HCT116 (cell line): ENCODE data around the gene GPATCH8. TPM values are rescaled to one million over a fixed set of nuclear protein-coding genes. Genes with fewer than 3 reads are reported as not detected.

ENCODE experiments used
- ATAC-seq: fragments of 200-7000 bp; cut with Tn5 transposase; 2 replicates; pipeline ENCODE4 v1.9.1; 2020; ENCODE audit warnings: mild to moderate bottlenecking, moderate library complexity
- BruUV-seq: library from RNA; stranded (reverse); fragments of 400-500 nt; replicated peaks from 2 replicates; lab custom pipeline; 2021; lab: Mats Ljungman, UMichigan
- CTCF ChIA-PET: fragments of 300-600 bp; sonication (Branson Sonifier 250); formaldehyde crosslinking; loops from one replicate; lab custom pipeline; 2021; ENCODE audit warnings: antibody characterized with exemption; lab: Charles Lee
- POLR2A ChIA-PET: fragments of 300-600, 350-600 bp; sonication (Branson Sonifier 250); formaldehyde crosslinking; loops from one replicate; lab custom pipeline; 2021; ENCODE audit warnings: antibody characterized with exemption; lab: Charles Lee
- RAD21 ChIA-PET, 2 experiments: fragments of 300-600 bp; sonication (Branson Sonifier 250); formaldehyde crosslinking; loops; one replicate each; lab custom pipeline; 2023; ENCODE audit warnings: low total read pairs in 2 of 2; ENCODE audit not compliant: uncharacterized antibody in 2 of 2, unreplicated experiment in 2 of 2, low non-redundant PET in 1 of 2; lab: Charles Lee
- DNase-seq: peaks from one replicate; pipeline ENCODE4 v3.0.0-alpha.2; 2010; ENCODE audit warnings: low read depth, low spot score
- H2AFZ ChIP-seq: fragments of 200-600 bp; shearing (Covaris generic), sonication (generic); 2 replicates; pipeline ENCODE4 v1.6.1; 2017; ENCODE audit warnings: low read depth, mixed run types, mixed read lengths, antibody characterized with exemption, low read length; ENCODE audit not compliant: poor library complexity, severe bottlenecking
- H3K27ac ChIP-seq: 2 replicates; pipeline ENCODE4 v1.5.1; 2012; ENCODE audit warnings: low read depth, low read length
- H3K27me3 ChIP-seq: fragments of 200-600 bp; sonication (generic); 2 replicates; pipeline ENCODE4 v1.6.1; 2016; ENCODE audit warnings: mixed run types, low read length, mixed read lengths; ENCODE audit not compliant: insufficient read depth
- H3K36me3 ChIP-seq, 2 experiments: fragments of 200-500 bp in 1 of 2; fragments of 200-600 bp in 1 of 2; sonication (Bioruptor generic) in 1 of 2; sonication (generic) in 1 of 2; 2 replicates each; pipeline versions ENCODE4 v1.5.1 to v1.6.1; 2014 to 2016; ENCODE audit warnings: low read length in 2 of 2, inconsistent platforms in 1 of 2, mixed read lengths in 1 of 2, mixed run types in 1 of 2; ENCODE audit not compliant: insufficient read depth in 2 of 2, control insufficient read depth in 1 of 2
- H3K4me1 ChIP-seq, 2 experiments: fragments of 200-600 bp in 1 of 2; sonication (generic) in 1 of 2; 2 replicates each; pipeline versions ENCODE4 v1.5.1 to v1.6.1; 2012 to 2017; ENCODE audit warnings: low read length in 2 of 2, inconsistent platforms in 1 of 2, mild to moderate bottlenecking in 1 of 2, mixed read lengths in 1 of 2, mixed run types in 1 of 2, moderate library complexity in 1 of 2; ENCODE audit not compliant: insufficient read depth in 2 of 2, control insufficient read depth in 1 of 2
- H3K4me2 ChIP-seq: fragments of 200-600 bp; sonication (generic); 2 replicates; pipeline ENCODE4 v1.6.1; 2017; ENCODE audit warnings: mixed run types, low read length, mixed read lengths
- H3K4me3 ChIP-seq, 2 experiments: fragments of 200-600 bp in 1 of 2; sonication (generic) in 1 of 2; replicated peaks in 1 of 2; 2 replicates each; pipeline ENCODE4 v1.5.1; 2011 to 2016; ENCODE audit warnings: low read length in 2 of 2, control low read depth in 1 of 2, low read depth in 1 of 2, mild to moderate bottlenecking in 1 of 2, mixed read lengths in 1 of 2, mixed run types in 1 of 2
- H3K79me2 ChIP-seq: fragments of 200-600 bp; sonication (generic); 2 replicates; pipeline ENCODE4 v1.6.1; 2017; ENCODE audit warnings: mild to moderate bottlenecking, mixed run types, low read length, moderate library complexity, mixed read lengths; ENCODE audit not compliant: insufficient read depth
- H3K9ac ChIP-seq: fragments of 200-600 bp; sonication (generic); 2 replicates; pipeline ENCODE4 v1.6.1; 2016; ENCODE audit warnings: low read length, mixed read lengths
- H3K9me2 ChIP-seq: fragments of 200-600 bp; sonication (generic), shearing (Covaris generic); 2 replicates; pipeline ENCODE4 v1.6.1; 2017; ENCODE audit warnings: mixed run types, mild to moderate bottlenecking, moderate library complexity; ENCODE audit not compliant: insufficient read depth
- H3K9me3 ChIP-seq, 2 experiments: fragments of 200-500 bp in 1 of 2; fragments of 200-600 bp in 1 of 2; sonication (Bioruptor generic) in 1 of 2; sonication (generic) in 1 of 2; 2 replicates each; pipeline ENCODE4 v1.6.1; 2014 to 2017; ENCODE audit warnings: low read length in 2 of 2, mixed read lengths in 2 of 2, inconsistent platforms in 1 of 2, low read depth in 1 of 2, mild to moderate bottlenecking in 1 of 2, mixed run types in 1 of 2, moderate library complexity in 1 of 2; ENCODE audit not compliant: control insufficient read depth in 1 of 2, insufficient read depth in 1 of 2
- H4K20me1 ChIP-seq: fragments of 200-600 bp; sonication (generic), shearing (Covaris generic); 2 replicates; pipeline ENCODE4 v1.6.1; 2017; ENCODE audit warnings: mixed run types, mild to moderate bottlenecking, moderate library complexity; ENCODE audit not compliant: insufficient read depth
- CEBPB ChIP-seq: IDR thresholded peaks from 2 replicates; pipeline ENCODE4 v1.6.1; 2012; ENCODE audit warnings: low read depth
- RAD21 ChIP-seq: IDR thresholded peaks from 2 replicates; pipeline ENCODE4 v1.6.1; 2012; ENCODE audit warnings: low read depth, mild to moderate bottlenecking
- YY1 ChIP-seq: IDR thresholded peaks from 2 replicates; pipeline ENCODE4 v1.6.1; 2011; ENCODE audit warnings: low read length, low read depth, moderate library complexity, mild to moderate bottlenecking; ENCODE audit not compliant: insufficient replicate concordance; ENCODE audit errors: extremely low read depth
- intact Hi-C: fragments of 100-400 bp; cut with micrococcal nuclease; formaldehyde crosslinking; loops from 2 replicates; pipeline ENCODE4 v1.10.0; 2022
- total RNA-seq: library from RNA; stranded (reverse); gene quantifications from one replicate; pipeline ENCODE4 v1.2.1, GENCODE V29; 2021; ENCODE audit not compliant: unreplicated experiment
- TF ChIP-seq, protein P1 (sequence below), 3 experiments: fragments of 200-600 bp in 1 of 3; sonication (generic) in 1 of 3; IDR thresholded peaks in 2 of 3; conservative IDR thresholded peaks in 1 of 3; 2 replicates each; pipeline ENCODE4 v1.5.1; 2012 to 2017; ENCODE audit warnings: low read depth in 2 of 3, low read length in 2 of 3, antibody characterized with exemption in 1 of 3, borderline replicate concordance in 1 of 3, control low read depth in 1 of 3, mild to moderate bottlenecking in 1 of 3, mixed read lengths in 1 of 3, mixed run types in 1 of 3, moderate library complexity in 1 of 3; ENCODE audit not compliant: insufficient read depth in 1 of 3
- TF ChIP-seq, protein P2 (sequence below): IDR thresholded peaks from 2 replicates; pipeline ENCODE4 v1.6.1; 2012; ENCODE audit warnings: low read depth

Gene GPATCH8
- total RNA-seq, 1 experiment from 2014 or later, result 28.7 TPM

DNA sequence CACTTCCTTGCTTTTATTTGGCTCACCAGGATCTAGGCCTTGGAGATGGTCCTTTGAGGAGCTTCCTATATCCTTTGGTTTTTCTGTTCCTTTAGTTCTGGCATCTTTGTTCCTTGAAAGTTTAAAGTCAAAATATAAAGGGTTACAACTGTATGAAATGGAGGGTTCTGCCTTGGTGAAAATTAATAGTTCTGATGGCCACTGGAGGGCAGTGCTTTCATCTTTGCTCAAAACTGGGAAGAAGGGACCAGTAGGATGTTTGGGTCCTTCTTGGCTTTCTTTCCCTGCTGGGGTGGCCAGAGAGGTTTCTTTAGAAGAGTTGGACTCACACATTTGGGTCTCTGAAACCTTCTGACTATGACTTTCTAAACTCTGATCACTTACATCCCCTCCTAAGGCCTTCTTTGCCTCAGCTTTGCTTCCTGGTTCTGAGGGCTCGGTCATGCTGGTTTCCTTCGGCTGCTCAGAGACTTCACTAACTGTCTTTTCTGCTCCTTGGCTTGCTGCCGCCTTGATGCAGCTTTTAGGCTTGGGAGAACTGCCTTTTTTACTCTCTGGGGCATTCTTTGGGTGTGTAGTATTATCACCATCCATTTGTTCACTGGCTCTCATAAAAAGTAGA is 102.9 kb downstream of the GPATCH8 start:
- H3K9me3 ChIP-seq, result no peaks in the 10 kb centered on the region
- RAD21 ChIA-PET, result no interaction called here
- POLR2A ChIA-PET, result no interaction called here
- ATAC-seq (peak; percentile 74; the same call in 1 of the 2 replicates), DNase-seq (peak; percentile 12)
- BruUV-seq, result no TSS peak
- H3K27ac ChIP-seq, result no peak overlapping the region
- H3K4me2 ChIP-seq, result no peak overlapping the region
- TF ChIP-seq, protein P1, sequence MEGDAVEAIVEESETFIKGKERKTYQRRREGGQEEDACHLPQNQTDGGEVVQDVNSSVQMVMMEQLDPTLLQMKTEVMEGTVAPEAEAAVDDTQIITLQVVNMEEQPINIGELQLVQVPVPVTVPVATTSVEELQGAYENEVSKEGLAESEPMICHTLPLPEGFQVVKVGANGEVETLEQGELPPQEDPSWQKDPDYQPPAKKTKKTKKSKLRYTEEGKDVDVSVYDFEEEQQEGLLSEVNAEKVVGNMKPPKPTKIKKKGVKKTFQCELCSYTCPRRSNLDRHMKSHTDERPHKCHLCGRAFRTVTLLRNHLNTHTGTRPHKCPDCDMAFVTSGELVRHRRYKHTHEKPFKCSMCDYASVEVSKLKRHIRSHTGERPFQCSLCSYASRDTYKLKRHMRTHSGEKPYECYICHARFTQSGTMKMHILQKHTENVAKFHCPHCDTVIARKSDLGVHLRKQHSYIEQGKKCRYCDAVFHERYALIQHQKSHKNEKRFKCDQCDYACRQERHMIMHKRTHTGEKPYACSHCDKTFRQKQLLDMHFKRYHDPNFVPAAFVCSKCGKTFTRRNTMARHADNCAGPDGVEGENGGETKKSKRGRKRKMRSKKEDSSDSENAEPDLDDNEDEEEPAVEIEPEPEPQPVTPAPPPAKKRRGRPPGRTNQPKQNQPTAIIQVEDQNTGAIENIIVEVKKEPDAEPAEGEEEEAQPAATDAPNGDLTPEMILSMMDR (IDR thresholded peaks at IDR 0.05 in 2 of 3, conservative IDR thresholded peaks at IDR 0.05 in 1 of 3; ENCODE audit: borderline replicate concordance in 1 of 3, insufficient read depth in 1 of 3, low read depth in 2 of 3, low read length in 2 of 3), result peak; percentile 50 to 59 (median 53); a peak in 5 of 6 replicates
- TF ChIP-seq YY1 (no peak), CEBPB (no peak), RAD21 (peak; percentile 65)
- TF ChIP-seq, protein P2, sequence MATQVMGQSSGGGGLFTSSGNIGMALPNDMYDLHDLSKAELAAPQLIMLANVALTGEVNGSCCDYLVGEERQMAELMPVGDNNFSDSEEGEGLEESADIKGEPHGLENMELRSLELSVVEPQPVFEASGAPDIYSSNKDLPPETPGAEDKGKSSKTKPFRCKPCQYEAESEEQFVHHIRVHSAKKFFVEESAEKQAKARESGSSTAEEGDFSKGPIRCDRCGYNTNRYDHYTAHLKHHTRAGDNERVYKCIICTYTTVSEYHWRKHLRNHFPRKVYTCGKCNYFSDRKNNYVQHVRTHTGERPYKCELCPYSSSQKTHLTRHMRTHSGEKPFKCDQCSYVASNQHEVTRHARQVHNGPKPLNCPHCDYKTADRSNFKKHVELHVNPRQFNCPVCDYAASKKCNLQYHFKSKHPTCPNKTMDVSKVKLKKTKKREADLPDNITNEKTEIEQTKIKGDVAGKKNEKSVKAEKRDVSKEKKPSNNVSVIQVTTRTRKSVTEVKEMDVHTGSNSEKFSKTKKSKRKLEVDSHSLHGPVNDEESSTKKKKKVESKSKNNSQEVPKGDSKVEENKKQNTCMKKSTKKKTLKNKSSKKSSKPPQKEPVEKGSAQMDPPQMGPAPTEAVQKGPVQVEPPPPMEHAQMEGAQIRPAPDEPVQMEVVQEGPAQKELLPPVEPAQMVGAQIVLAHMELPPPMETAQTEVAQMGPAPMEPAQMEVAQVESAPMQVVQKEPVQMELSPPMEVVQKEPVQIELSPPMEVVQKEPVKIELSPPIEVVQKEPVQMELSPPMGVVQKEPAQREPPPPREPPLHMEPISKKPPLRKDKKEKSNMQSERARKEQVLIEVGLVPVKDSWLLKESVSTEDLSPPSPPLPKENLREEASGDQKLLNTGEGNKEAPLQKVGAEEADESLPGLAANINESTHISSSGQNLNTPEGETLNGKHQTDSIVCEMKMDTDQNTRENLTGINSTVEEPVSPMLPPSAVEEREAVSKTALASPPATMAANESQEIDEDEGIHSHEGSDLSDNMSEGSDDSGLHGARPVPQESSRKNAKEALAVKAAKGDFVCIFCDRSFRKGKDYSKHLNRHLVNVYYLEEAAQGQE, result no peak
- H3K4me1 ChIP-seq, result no peaks in the 10 kb centered on the region
- no peak overlapping the region for H3K9ac ChIP-seq
- intact Hi-C loops, result loop anchor here (1.0 to 2.0 kb wide), 2 partner anchors 76 to 123 kb away; partner anchors contain the start of gene SLC25A39
- H3K9me2 ChIP-seq, result no peaks in the 10 kb centered on the region
- CTCF ChIA-PET, result interaction anchor here (1.8 kb wide), 1 partner anchor 123 kb away, joined by 7 read pairs; no protein-coding TSS in a partner anchor
- no peak overlapping the region for H3K4me3 ChIP-seq
- no peaks in the 10 kb centered on the region for H3K79me2 ChIP-seq
- peaks cover 15 to 21% of the 10 kb centered on the region in 2 experiments; a peak in 3 of 4 replicates for H3K36me3 ChIP-seq
- no peaks in the 10 kb centered on the region for H3K27me3 ChIP-seq
- H4K20me1 ChIP-seq, result no peaks in the 10 kb centered on the region
- no peak overlapping the region for H2AFZ ChIP-seq
